ENCODE results near the gene C1QA. TPM values are rescaled to one million over a fixed set of nuclear protein-coding genes. Genes with fewer than 3 reads are reported as not detected.

Gene C1QA
- total RNA-seq, 4 donors from 2014 or later = 12.3 to 90.8 (median 28.7) TPM

- no peaks in the 10 kb centered on the region for H3K27me3 ChIP-seq
- DNase-seq = no peak
- no peaks in the 10 kb centered on the region for H3K4me1 ChIP-seq
- no peaks in the 10 kb centered on the region for H3K9me3 ChIP-seq
- H3K4me3 ChIP-seq = no peak overlapping the region
- H3K36me3 ChIP-seq = no peaks in the 10 kb centered on the region
- H3K27ac ChIP-seq = no peak overlapping the region
- no peak for TF ChIP-seq POLR2A (IDR thresholded peaks at IDR 0.05)
- TF ChIP-seq, protein P1, sequence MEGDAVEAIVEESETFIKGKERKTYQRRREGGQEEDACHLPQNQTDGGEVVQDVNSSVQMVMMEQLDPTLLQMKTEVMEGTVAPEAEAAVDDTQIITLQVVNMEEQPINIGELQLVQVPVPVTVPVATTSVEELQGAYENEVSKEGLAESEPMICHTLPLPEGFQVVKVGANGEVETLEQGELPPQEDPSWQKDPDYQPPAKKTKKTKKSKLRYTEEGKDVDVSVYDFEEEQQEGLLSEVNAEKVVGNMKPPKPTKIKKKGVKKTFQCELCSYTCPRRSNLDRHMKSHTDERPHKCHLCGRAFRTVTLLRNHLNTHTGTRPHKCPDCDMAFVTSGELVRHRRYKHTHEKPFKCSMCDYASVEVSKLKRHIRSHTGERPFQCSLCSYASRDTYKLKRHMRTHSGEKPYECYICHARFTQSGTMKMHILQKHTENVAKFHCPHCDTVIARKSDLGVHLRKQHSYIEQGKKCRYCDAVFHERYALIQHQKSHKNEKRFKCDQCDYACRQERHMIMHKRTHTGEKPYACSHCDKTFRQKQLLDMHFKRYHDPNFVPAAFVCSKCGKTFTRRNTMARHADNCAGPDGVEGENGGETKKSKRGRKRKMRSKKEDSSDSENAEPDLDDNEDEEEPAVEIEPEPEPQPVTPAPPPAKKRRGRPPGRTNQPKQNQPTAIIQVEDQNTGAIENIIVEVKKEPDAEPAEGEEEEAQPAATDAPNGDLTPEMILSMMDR (IDR thresholded peaks at IDR 0.05) = no peak
Measured at GRCh38 chr1:22592919-22593790, 43.3 kb upstream of the C1QA start.

DNA sequence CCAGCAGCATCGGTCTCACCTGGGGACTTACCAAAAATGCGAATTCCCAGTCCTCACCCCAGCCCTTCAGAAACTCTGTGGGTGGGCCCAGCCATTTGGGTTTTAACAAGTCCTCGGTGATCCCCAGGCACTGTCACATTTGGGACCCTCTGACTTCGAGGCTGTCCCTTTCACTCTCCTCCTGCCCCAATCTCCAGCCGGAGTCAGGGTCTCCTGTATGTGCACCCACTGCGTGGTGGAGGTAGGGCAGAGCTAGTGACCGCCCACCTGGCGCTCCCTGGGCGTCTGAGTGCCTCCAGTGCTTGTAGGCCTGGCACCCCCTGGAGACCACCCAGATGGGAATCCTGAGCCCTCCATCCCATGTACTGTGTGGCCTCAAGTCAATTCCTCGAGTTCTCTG is 42.0 kb upstream of the C1QA start:
- Histone ChIP-seq H3K9me3 (no peaks in the 10 kb centered on the region), H3K36me3 (no peaks in the 10 kb centered on the region), H3K27ac (no peak overlapping the region), H3K27me3 (no peaks in the 10 kb centered on the region), H3K4me1 (no peaks in the 10 kb centered on the region), H3K4me3 (no peak overlapping the region)
- TF ChIP-seq POLR2A (IDR thresholded peaks at IDR 0.05) = no peak
- TF ChIP-seq, protein P1 (IDR thresholded peaks at IDR 0.05) = no peak
- no peak for DNase-seq

- H3K36me3 ChIP-seq = no peaks in the 10 kb centered on the region
Measured at GRCh38 chr1:22595108-22595507, 41.3 kb upstream of the C1QA start.

DNA sequence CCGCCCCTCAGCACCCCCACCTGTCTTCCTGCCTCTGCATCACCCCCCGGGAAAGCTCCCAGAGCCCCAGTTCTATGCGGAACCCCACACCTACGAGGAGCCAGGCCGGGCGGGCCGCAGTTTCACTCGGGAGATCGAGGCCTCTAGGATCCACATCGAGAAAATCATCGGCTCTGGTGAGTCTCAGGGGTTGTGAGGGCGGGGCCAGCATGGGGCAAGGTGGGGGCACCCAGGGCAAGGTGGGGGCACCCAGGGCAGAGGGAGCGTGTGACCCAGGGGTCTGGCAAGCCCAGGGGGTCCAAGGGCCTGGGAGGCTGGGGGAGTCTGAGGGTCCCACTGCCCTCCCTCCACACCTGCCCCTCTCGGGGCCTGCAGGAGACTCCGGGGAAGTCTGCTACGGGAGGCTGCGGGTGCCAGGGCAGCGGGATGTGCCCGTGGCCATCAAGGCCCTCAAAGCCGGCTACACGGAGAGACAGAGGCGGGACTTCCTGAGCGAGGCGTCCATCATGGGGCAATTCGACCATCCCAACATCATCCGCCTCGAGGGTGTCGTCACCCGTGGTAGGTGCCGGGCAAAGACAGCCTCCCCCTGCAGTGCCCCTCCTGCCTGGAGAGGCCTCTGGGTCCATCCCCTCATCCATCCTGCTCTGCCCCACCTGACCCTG is 39.0 kb upstream of the C1QA start:
- no peaks in the 10 kb centered on the region for H3K36me3 ChIP-seq
- H3K4me3 ChIP-seq = no peak overlapping the region
- no peak for DNase-seq

More at GRCh38 chr1:22595108-22595507, 41.3 kb upstream of the C1QA start:
- no peak for DNase-seq
- H3K4me3 ChIP-seq = no peak overlapping the region
- no peaks in the 10 kb centered on the region for H3K4me1 ChIP-seq
- H3K9me3 ChIP-seq = no peaks in the 10 kb centered on the region
- no peak overlapping the region for H3K27ac ChIP-seq
- TF ChIP-seq POLR2A (IDR thresholded peaks at IDR 0.05) = no peak
- TF ChIP-seq, protein P1 (IDR thresholded peaks at IDR 0.05) = no peak
- H3K27me3 ChIP-seq = no peaks in the 10 kb centered on the region

GRCh38 chr1:22597996-22598395 is 38.4 kb upstream of the C1QA start:
- H3K27me3 ChIP-seq = no peaks in the 10 kb centered on the region
- no peaks in the 10 kb centered on the region for H3K36me3 ChIP-seq
- no peak for DNase-seq
- no peaks in the 10 kb centered on the region for H3K9me3 ChIP-seq
- H3K27ac ChIP-seq = no peak overlapping the region
- TF ChIP-seq, protein P1 (IDR thresholded peaks at IDR 0.05) = no peak
- TF ChIP-seq POLR2A (IDR thresholded peaks at IDR 0.05) = no peak
- no peak overlapping the region for H3K4me3 ChIP-seq
- no peaks in the 10 kb centered on the region for H3K4me1 ChIP-seq

More for the DNA sequence above, 39.0 kb upstream of the C1QA start:
- no peaks in the 10 kb centered on the region for H3K9me3 ChIP-seq
- H3K4me1 ChIP-seq = no peaks in the 10 kb centered on the region
- H3K27ac ChIP-seq = no peak overlapping the region
- TF ChIP-seq, protein P1 (IDR thresholded peaks at IDR 0.05) = no peak
- no peak for TF ChIP-seq POLR2A (IDR thresholded peaks at IDR 0.05)
- no peaks in the 10 kb centered on the region for H3K27me3 ChIP-seq

Measured in Peyer's patch (tissue), 4 donors.